ENCODE measurements around the gene PSMA3.

GRCh38 chr14:58198086-58198485, 46.6 kb upstream of the PSMA3 start:
- no peak for TF ChIP-seq CTCF (IDR thresholded peaks at IDR 0.05; ENCODE audit: control extremely low read depth in 1 of 3, insufficient read depth in 1 of 3, low read depth in 1 of 3, low read length in 3 of 3)
- no peak for TF ChIP-seq YY1 (IDR thresholded peaks at IDR 0.05; ENCODE audit: low read depth, low read length)
- TF ChIP-seq ZNF274 (IDR thresholded peaks at IDR 0.05; ENCODE audit: borderline replicate concordance, extremely low read depth, low read length): no peak
- no peak for TF ChIP-seq BCL11A (IDR thresholded peaks at IDR 0.05; ENCODE audit: low read depth in 2 of 2, low read length in 2 of 2)
- no peak for TF ChIP-seq CEBPB (IDR thresholded peaks at IDR 0.05; ENCODE audit: low read depth, low read length)
- no peak for TF ChIP-seq TAF1 (IDR thresholded peaks at IDR 0.05; ENCODE audit: low read depth, low read length)
- TF ChIP-seq HDAC2 (IDR thresholded peaks at IDR 0.05; ENCODE audit: borderline replicate concordance in 1 of 2, low read depth in 2 of 2, low read length in 2 of 2): no peak
- no peak for TF ChIP-seq POLR2A (IDR thresholded peaks at IDR 0.05; ENCODE audit: control extremely low read depth in 1 of 2, low read depth in 2 of 2, low read length in 2 of 2)
